Omental fat pad (tissue), 4 donors: ENCODE measurements around the gene NLRP9. TPM values are rescaled to one million over a fixed set of nuclear protein-coding genes. Genes with fewer than 3 reads are reported as not detected.

ENCODE experiments used
- ATAC-seq: fragments of 150-250 bp; one replicate; pipeline ENCODE4 v1.9.1; 2016; ENCODE audit warnings: mild to moderate bottlenecking, moderate library complexity; ENCODE audit not compliant: low FRiP score
- DNase-seq: peaks from one replicate; pipeline ENCODE4 v3.0.0-alpha.2; 2019; ENCODE audit warnings: low spot score
- total RNA-seq, 4 donors: library from RNA; depleted of rRNA; stranded (reverse); fragments of >200 nt; gene quantifications; one replicate each; pipeline ENCODE4 v1.1.0, GENCODE V29; 2016
- TF ChIP-seq, protein P1 (sequence below), 3 donors: fragments of 450-650 bp; IDR thresholded peaks; one replicate each; pipeline ENCODE4 v1.5.1; 2016 to 2017; ENCODE audit warnings: antibody characterized with exemption in 3 of 3, mild to moderate bottlenecking in 3 of 3, moderate library complexity in 2 of 3

NLRP9 gene
- total RNA-seq, 4 donors from 2014 or later = not detected

DNA sequence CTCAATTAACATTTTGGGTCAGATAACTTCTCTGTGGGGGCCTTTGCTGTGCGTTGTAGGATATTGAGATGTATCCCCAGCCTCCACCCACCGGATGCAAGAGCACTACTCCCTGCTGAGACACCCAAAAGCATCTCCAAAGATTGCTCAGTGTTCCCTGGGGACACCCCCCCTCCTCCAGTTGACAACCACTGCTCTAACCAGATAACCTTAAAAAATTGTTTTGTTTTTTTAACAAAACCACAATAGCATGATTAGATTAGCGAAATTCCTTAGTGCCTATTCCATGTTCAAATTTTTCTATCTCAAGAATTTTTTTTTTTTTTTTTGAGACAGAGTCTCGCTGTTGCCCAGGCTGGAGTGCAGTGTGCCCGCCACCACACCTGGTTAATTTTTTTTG, 65.8 kb downstream of the NLRP9 start:
- TF ChIP-seq, protein P1, sequence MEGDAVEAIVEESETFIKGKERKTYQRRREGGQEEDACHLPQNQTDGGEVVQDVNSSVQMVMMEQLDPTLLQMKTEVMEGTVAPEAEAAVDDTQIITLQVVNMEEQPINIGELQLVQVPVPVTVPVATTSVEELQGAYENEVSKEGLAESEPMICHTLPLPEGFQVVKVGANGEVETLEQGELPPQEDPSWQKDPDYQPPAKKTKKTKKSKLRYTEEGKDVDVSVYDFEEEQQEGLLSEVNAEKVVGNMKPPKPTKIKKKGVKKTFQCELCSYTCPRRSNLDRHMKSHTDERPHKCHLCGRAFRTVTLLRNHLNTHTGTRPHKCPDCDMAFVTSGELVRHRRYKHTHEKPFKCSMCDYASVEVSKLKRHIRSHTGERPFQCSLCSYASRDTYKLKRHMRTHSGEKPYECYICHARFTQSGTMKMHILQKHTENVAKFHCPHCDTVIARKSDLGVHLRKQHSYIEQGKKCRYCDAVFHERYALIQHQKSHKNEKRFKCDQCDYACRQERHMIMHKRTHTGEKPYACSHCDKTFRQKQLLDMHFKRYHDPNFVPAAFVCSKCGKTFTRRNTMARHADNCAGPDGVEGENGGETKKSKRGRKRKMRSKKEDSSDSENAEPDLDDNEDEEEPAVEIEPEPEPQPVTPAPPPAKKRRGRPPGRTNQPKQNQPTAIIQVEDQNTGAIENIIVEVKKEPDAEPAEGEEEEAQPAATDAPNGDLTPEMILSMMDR (IDR thresholded peaks at IDR 0.05) = no peak
- no peak for ATAC-seq
- DNase-seq = no peak

DNA sequence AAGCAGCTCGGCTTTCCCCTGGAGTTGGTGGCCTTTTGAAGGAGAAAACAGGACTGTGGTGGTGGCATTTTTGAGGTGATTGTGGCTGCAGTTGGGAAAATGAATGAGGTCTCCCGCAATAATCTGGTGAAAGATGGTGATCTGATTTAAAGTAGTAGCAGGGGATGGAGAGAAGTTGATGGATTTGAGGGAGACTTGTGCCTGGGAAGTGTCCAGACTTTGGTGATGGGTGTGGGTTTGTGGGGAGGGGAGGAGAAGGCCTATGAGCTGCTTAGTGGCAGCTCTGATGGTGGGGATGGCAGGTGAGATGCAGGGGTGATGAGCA, 67.2 kb downstream of the NLRP9 start:
- DNase-seq (no peak), ATAC-seq (no peak)
- TF ChIP-seq, protein P1 (IDR thresholded peaks at IDR 0.05) = no peak

DNA sequence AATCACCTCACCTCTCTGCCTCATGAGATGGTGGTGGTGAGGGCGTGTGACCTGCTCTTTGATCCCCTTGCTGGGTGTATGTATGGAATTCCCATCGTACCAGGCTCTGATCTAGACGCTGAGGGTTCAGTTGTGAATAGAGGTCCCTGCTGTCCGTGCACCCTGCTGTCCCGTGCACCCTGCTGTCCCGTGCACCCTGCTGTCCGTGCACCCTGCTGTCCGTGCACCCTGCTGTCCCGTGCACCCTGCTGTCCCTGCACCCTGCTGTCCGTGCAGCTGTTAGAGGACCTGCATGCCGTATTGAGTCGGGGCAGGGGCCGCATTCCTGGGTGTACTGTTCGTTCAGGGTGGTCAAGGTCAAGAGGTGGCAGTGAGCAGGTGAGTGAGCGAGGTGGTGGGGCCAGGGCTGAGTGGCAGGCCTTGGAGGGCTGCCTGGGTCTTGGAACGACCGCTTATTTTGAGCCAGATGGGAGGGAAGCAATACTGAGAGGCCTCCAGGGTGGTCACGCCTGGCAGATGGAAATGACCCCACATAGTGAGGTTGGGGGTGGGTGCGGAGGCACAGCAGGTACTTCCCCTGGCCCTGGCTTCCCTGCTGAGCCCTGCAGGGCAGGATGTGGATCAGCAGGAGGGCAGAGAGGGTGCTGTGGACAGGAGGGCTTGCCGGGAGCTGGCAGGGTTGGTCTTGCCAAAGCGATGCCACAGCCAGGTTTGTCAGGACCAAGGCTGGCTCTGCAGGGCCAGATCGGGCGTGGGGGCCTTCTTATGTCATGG, 67.7 kb downstream of the NLRP9 start:
- TF ChIP-seq, protein P1 (IDR thresholded peaks at IDR 0.05) = no peak
- no peak for DNase-seq
- ATAC-seq = no peak

- TF ChIP-seq, protein P1 (IDR thresholded peaks at IDR 0.05) = no peak
- no peak for DNase-seq
Observed at GRCh38 chr19:55669418-55670279, 68.6 kb downstream of the NLRP9 start.

GRCh38 chr19:55668603-55669348, 69.4 kb downstream of the NLRP9 start:
- no peak for DNase-seq
- TF ChIP-seq, protein P1 (IDR thresholded peaks at IDR 0.05) = no peak
- ATAC-seq = no peak

More at GRCh38 chr19:55669418-55670279, 68.6 kb downstream of the NLRP9 start:
- no peak for ATAC-seq

DNA sequence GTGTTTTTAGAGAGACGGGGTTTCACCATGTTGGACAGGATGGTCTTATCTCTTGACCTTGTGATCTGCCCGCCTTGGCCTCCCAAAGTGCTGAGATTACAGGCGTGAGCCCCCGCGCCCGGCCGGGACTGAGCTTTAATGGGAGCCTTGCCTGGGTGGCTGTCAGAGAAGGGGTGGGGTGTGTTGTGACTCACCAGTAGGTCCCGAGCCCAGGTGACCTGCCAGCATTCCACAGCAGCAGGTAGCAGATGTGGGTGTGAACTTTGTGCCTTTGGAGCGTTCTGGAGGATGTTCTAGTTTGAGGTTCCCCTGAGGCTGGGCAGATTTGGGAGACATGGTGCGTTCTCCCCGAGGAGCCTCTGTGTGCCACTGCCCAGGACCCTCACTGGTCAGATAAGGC, 70.2 kb downstream of the NLRP9 start:
- DNase-seq = no peak
- TF ChIP-seq, protein P1 (IDR thresholded peaks at IDR 0.05) = no peak
- ATAC-seq = no peak
